K562 (cell line): ENCODE measurements around the gene YIPF5.

Experiments
- BRF1 ChIP-seq: IDR thresholded peaks from 3 replicates; pipeline ENCODE4 v1.6.1; 2011; ENCODE audit warnings: borderline replicate concordance, mild to moderate bottlenecking; ENCODE audit not compliant: insufficient read length; ENCODE audit errors: extremely low read depth
- EP300 ChIP-seq: IDR thresholded peaks from 2 replicates; pipeline ENCODE4 v1.6.1; 2012; ENCODE audit warnings: low read length, improper control_type of control experiment
- EZH2 ChIP-seq: IDR thresholded peaks from 2 replicates; pipeline ENCODE4 v1.6.1; 2012; ENCODE audit warnings: low read depth, mild to moderate bottlenecking, inconsistent platforms, low read length, borderline replicate concordance
- GATAD2B ChIP-seq: fragments of 450-650 bp; IDR thresholded peaks from 2 replicates; pipeline ENCODE4 v1.6.1; 2017; ENCODE audit warnings: mild to moderate bottlenecking, borderline replicate concordance
- SAFB2 ChIP-seq: fragments of 200-400 bp; formaldehyde crosslinking; IDR thresholded peaks from 2 replicates; pipeline ENCODE4 v1.6.1; 2018; ENCODE audit warnings: borderline replicate concordance, low read length, low read depth, moderate library complexity; ENCODE audit not compliant: severe bottlenecking
- THRAP3 ChIP-seq: fragments of 450-650 bp; IDR thresholded peaks from 2 replicates; pipeline ENCODE4 v1.6.1; 2016; ENCODE audit warnings: mild to moderate bottlenecking, inconsistent platforms, borderline replicate concordance
- ZNF121 ChIP-seq: sonication (generic); formaldehyde crosslinking; conservative IDR thresholded peaks from 2 replicates; pipeline ENCODE4 v1.8.0; 2022; ENCODE audit warnings: missing genetic modification reagents
- ZNF561 ChIP-seq: fragments of 450-650 bp; formaldehyde crosslinking; conservative IDR thresholded peaks from 2 replicates; pipeline ENCODE4 v1.4.0; 2020; ENCODE audit warnings: mild to moderate bottlenecking, moderate library complexity

GRCh38 chr5:144135113-144135762 is 35.2 kb downstream of the YIPF5 start:
- TF ChIP-seq GATAD2B (no peak), SAFB2 (no peak), EZH2 (no peak), ZNF561 (CRISPR knock-in tag) (no peak), THRAP3 (no peak), BRF1 (no peak), EP300 (no peak), ZNF121 (CRISPR knock-in tag) (no peak)
